DLD1 (cell line): ENCODE results near the gene HAPLN3.

Source experiments
- in situ Hi-C: cut with HindIII; loops from 2 replicates; pipeline ENCODE4 v1.10.0; 2017; ENCODE audit warnings: low sequenced_read_pairs

The HAPLN3 gene

GRCh38 chr15:88896333-88897033 is 1.1 kb upstream of the HAPLN3 start:
- in situ Hi-C loops: no loop called here

GRCh38 chr15:88894348-88894818 is 961 bp downstream of the HAPLN3 start:
- in situ Hi-C loops: no loop called here

DNA sequence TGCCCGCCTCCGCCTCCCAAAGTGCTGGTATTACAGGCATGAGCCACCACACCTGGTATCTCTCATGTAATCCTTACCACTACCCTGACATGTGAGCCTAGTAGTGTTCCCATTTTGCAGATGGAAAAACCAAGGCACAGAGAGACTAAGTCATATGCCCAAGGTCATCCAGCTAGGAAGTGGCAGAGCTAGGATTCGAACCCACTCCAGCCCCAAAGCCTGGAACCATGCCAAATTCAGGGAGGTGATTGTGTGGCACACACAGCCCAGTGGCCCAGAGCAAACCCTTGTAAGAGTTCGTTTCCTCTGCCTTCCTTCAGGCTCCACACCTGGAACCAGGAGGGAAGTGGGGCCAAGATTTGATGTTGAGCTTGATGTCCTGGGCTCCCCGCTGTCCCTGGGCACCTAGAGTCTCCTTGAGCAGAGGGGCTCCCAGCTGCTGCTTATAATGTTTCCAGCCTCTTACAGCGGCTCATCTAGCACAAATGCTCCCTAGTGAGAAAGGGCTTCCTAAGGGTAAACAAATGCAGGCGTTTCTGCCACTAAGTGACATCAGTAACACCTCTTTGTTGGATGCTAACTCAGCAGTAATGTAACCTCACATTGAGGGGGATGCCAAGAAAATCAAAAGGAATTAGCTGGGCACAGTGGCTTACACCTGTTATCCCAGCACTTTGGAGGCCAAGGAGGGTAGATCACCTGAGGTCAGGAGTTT is 3.6 kb downstream of the HAPLN3 start:
- in situ Hi-C loops: no loop called here

GRCh38 chr15:88890495-88890894 is 4.8 kb downstream of the HAPLN3 start:
- in situ Hi-C loops: no loop called here

- in situ Hi-C loops: no loop called here
Measured at GRCh38 chr15:88888719-88889118, 6.6 kb downstream of the HAPLN3 start.

DNA sequence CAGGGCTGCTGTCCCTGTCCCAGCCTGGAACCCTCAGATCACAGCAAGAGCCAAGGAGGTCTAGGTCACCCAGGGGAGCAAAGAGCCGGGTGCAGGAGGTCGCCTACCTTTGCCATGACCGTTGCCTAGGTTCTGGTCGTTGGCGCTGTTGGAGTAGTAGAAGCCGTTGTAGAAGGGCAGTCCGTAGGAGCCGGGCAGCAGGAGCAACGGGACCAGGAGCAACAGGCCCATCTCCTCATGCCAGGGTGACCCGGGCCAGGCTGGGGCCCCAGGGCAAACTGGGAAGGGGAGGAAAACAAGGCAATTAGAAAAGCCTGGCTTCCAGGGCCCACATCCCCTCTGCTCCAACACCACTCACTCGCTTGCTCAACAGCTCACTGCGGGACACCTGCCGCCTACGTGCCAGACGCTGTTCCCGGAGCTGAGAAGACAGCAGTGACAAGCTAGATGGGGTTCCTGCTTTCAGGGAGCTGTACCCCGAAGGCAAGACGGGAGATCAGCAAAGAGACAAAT is 8.2 kb downstream of the HAPLN3 start:
- in situ Hi-C loops: no loop called here

DNA sequence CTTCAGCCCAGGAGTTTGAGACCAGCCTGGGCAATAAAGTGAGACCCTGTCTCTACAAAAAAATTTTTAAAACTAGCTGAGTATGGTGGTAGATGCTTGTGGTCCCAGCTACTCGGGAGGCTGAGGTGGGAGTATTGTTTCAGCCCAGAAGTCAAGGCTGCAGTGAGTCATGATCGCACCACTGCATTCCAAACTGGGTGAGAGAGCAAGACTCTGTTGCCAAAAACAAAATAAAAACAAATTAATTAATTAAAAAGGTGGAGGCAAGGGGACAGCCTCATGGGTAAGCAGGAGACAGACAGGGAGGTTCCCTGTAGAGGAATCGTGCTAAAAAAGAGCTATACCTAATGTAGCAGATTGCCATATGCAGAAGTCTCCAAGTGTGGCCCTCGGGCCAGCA is 12.6 kb downstream of the HAPLN3 start:
- in situ Hi-C loops: no loop called here

- in situ Hi-C loops: no loop called here
Measured at GRCh38 chr15:88881775-88882174, 13.6 kb downstream of the HAPLN3 start.

DNA sequence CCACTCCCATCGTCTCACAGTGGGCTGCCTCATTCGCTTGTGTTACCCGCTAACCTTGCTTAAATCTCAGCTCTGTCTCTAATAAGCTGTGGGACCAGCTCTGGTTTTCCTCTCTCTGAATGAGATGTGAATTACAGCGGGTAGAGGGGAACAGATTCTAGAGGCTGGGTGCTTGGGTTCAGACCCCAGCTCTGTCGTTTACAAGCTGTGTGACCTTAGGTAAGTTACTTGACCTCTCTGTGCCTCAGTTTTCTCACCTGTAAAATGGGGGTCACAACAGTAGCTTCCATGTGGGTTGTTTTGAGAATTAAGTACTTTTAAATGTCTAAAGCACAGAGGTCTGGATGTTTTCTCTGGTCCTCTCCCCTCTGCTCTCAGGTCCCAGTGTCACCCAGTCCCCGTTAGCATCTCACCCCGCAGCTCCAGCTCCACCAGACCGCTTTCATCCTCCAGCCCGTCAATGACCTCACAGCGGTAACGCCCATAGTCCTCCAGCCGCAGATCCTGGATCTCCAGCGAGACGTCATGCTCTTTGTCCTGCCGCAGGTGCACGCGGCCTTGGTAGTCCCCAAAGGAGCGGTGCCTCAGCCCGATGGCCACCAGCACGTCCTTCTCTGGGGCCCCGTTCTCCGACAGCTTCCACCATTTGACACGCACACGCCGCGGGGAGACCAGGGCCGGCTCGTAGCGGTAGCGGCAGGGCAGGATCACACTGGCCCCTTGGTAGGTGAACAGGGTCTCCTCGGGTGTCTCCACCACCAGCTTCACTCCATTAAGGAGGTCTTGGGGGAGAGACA is 14.2 kb downstream of the HAPLN3 start:
- in situ Hi-C loops: no loop called here

DNA sequence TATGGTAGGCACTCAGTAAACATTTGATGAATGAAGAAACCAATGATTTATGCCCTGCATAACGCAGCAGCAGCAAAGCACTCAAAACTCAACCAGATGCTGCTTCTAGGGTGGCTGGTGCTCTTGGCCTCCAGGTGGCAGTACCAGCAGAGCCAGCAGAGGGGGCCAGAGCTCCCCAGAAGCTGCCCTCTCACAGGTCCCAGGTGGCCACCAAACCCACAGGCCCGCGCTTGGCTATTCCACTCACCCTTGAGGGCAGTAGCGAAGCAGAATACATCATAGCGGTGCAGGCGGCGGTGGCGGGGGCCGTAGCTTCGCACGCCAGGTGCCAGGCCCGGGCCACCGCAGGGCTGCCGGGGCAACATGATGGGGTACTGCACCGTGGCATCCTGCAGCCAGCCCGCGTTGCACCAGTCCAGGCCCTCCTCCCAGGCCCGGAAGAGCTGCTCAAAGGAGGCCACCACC is 16.6 kb downstream of the HAPLN3 start:
- in situ Hi-C loops: loop anchor here (10.0 kb wide), 1 partner anchor 224 kb away; no protein-coding TSS in a partner anchor

DNA sequence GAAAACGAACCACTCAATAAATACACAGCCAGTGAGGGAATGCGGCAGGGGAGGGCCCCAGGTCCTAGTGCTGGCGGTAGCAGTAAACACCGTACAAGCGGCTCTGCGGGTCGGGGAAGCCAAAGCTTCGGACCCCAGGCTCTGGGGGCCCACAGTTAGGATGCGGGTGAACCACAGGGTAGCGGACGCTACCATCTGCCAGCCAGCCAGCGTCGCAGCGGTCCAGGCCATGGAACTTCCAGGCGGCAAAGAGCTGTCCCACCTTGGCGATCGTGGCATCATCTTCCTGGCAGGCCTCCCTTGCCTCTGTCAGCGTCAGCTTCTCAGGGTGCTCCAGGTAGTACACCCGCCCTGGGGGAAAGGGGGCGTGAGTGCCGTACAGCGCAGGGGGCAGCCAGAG is 17.4 kb downstream of the HAPLN3 start:
- in situ Hi-C loops: loop anchor here (10.0 kb wide), 1 partner anchor 223 kb away; no protein-coding TSS in a partner anchor

DNA sequence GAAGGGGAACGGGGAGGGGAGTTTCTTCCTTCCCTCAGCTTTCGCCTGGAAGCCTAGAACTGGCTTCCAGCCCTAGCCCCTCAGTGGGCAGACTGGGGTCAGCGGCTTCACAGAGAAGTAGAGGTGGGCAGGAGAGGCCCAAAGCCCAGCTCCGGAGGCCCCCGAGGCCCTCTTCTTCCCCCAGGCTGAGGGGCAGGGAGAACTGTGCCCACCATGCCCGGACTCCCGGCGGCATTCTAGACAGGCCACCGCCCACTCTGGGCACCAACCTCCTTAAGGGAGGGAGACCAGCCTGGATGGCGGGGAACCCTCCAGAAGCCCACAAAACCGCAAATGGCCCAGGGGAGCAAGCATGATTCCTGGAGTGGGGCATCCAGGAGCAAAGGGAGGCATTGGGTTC is 17.9 kb downstream of the HAPLN3 start:
- in situ Hi-C loops: loop anchor here (10.0 kb wide), 1 partner anchor 223 kb away; no protein-coding TSS in a partner anchor

DNA sequence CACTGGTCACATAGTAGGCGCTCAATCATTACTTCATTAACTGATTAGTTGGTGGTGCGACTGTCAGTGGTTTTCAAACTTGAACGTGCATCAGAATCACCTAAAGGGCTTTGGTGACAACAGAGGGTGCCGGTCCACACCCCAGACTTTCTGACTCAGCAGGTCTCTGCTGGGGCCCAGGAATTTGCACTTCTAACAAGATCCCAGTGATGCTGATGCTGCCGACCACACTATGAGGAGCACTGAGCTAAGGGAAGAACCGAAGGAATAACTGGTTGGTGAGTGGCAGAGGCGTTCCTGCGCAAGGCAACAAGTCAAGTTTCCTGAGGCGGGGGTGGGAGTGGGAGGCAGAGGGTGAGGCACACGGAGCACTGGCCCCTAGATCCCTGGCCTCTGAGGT is 18.8 kb downstream of the HAPLN3 start:
- in situ Hi-C loops: loop anchor here (10.0 kb wide), 1 partner anchor 222 kb away; no protein-coding TSS in a partner anchor

DNA sequence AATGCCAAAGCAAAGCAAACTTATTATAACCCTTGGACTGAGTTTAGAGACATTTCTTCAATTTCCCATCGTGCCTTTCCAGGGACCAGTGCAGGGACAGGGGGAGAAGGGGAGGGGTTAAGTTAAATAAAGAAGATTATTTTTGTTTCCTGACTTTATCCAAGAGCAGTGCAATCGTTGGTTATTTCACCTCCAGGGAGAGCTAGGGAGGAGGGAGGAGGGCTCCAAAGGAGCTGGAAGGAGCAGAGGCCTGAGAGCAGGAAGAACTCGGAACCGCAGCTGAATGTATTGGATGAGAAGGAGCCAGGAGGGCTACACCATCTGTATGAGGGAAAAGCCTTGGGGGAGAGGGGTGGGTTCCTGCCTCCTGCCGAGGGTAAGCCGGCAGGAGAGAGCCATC is 20.7 kb downstream of the HAPLN3 start:
- in situ Hi-C loops: loop anchor here (10.0 kb wide), 1 partner anchor 220 kb away; no protein-coding TSS in a partner anchor

DNA sequence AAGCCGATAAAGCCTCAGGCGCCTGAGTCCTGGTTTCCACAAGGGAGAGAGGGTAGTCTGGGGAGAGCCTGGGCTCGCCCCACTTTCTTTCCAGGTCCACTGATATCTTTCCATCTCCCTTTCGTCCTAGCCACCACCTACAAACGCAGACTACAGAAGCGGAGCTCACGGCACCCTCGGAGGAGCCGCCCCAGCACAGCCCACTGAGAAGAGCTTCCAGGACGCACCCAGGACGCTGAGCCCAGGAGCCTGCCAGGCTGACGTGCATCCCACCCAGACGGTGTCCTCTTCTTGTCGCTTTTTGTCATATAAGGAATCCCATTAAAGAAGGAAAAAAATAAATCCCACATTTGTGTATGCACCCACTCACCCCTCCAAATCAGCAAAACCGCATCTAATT is 21.1 kb downstream of the HAPLN3 start:
- in situ Hi-C loops: loop anchor here (10.0 kb wide), 1 partner anchor 219 kb away; no protein-coding TSS in a partner anchor

- in situ Hi-C loops: loop anchor here (10.0 kb wide), 1 partner anchor 219 kb away; no protein-coding TSS in a partner anchor
Measured at GRCh38 chr15:88873786-88874185, 21.6 kb downstream of the HAPLN3 start.

DNA sequence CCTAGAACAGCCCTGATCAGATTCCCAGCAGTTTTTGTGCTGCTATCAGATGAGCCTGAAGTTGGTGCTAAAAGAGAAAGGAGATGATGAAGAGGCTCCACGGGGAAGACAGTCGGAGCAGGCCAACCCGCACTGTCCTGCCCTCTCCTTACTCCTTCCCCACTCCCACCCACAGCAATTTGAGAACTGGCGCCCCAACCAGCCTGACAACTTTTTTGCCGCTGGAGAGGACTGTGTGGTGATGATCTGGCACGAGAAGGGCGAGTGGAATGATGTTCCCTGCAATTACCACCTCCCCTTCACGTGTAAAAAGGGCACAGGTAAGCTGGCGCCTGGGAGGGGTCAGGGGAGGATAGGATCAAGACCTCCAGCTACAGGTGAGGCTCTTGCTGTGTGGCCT is 22.6 kb downstream of the HAPLN3 start:
- in situ Hi-C loops: loop anchor here (10.0 kb wide), 1 partner anchor 218 kb away; no protein-coding TSS in a partner anchor

DNA sequence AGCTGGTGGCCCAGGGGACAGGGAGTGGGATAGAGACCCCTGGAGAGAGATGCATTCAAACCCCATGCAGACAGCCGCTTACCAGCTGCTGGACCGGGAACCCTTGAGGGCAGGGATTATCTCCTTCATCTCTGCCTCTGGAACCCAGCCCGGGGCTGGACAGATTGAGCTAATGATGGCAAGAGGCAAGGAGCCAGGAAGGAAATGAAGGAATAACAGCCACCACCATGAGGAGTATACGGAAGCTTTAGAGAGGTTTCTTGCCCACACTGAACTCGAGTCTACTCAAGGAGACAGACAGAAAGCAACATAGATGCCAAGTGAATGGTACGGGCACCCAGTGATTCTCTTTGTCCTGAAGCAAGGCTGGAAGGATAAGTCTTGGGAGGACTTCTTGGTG is 23.2 kb downstream of the HAPLN3 start:
- in situ Hi-C loops: loop anchor here (10.0 kb wide), 1 partner anchor 217 kb away; no protein-coding TSS in a partner anchor

DNA sequence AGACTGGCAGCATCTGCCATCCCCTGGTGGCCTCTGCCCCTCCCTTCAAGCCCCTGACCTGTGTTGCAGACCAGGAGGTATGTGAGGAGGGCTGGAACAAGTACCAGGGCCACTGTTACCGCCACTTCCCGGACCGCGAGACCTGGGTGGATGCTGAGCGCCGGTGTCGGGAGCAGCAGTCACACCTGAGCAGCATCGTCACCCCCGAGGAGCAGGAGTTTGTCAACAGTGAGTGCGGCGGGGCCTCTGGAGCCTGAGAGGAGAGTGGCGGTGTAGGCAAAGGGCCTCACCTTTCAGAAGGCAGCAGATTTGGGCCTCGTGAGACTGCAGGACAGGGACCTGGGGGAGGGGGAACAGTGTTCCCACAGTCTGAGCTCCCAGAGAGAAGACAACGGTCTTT is 24.0 kb downstream of the HAPLN3 start:
- in situ Hi-C loops: loop anchor here (10.0 kb wide), 1 partner anchor 217 kb away; no protein-coding TSS in a partner anchor

- in situ Hi-C loops: no loop called here
Measured at GRCh38 chr15:88866295-88866881, 29.0 kb downstream of the HAPLN3 start.
